ENCODE data around the gene LRRC18.

The LRRC18 gene

DNA sequence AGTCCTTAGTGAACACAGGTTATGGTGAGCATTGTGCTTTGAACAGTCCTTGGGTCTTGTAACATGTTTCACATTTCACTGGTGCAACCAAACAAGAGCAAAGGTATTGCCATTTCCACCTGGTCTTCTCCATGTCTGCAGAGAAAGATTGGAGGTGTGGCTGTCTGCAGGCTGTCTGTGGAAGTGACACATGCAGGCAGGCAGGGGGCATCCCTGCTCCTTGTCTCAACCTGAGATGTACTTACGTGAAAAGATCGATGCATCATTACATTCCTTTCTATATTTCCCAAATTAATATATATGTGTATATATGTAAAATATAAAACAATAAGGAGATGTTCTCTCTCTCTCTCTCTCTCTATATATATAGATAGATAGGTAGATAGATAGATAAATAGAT is 54.3 kb downstream of the LRRC18 start:
- intact Hi-C loops (cut with DNase I) = no loop called here
- DNase-seq = peak in 3 of 10 donors; percentile 43 to 88 (median 43)

DNA sequence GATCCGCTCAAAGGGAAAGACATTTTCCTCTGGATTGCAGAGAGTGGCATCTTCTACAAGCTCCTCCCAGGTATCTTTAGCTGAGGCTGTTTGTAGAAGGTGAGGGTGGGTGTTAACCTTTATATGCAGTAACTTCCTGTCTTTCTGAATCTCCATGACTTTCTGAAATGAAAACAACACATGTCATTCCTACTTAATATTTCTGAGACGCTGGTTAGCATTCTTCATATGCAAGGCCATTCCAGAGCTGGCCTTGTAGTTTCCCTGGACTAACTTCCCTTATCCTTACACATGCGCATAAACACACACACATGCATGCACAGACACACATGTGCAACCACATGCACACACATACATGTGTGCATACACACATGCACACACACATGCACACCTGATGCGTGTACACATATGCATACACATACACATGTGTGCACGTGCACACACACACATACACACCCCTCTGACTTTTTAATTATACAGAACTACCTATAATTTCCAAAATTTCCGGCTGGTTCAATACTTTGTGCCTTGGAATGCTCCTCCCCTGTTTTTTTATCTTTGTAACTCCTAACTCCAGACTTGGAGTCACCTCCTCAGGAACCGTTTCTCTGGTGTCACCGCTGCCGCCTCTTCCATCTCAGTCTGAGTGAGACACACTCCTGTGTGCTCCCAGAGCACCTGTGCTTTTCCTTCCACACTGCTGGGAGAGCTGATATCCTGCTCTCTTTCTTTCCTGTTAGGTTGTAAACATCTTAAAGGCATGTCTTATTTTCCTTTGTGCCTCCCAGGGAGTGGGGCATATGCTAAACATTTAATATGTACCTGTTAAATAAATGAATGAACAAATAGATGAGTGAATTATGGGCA is 55.2 kb downstream of the LRRC18 start:
- DNase-seq = no peak
- intact Hi-C loops (cut with DNase I) = no loop called here

DNA sequence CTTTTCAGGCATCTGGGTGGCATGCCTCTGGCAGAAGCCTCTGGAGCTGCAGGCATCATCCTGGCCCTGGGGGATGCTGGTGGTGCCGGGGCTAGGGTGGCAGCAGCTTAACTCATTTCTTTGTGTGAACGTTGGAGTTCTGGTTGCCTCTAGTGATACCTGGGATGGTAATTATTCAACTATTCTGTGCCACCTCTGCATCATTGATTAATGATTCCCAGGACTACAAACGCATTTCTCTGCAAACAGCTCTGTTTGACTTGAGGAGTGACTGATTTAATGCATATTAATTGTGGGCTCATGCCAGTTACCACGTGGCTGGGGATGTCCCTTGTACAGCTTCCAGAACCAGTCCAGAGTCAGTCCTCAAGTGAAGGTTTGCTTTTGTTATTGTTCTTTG is 55.9 kb downstream of the LRRC18 start:
- no peak for DNase-seq
- intact Hi-C loops (cut with DNase I) = no loop called here

DNA sequence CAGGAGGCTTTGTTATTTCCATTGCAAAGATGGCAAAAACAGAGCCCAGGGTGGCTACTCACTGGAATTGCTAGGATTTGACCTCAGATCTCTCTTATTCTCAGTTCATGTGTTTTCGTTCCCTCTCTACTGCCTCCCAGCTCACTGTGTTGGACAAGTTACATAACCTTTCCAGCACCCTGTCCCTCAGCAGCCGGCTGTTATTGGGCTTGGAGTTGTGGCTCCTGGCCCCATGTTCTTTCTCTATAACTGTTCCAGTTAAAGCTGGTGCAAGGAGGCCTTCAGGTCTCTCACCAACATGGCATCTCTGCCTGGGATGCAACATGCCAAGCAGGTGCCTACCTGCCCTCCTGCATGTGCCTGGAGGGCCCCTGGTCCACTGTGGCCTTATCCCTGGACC is 56.8 kb downstream of the LRRC18 start:
- no peak for DNase-seq
- intact Hi-C loops (cut with DNase I) = no loop called here

DNA sequence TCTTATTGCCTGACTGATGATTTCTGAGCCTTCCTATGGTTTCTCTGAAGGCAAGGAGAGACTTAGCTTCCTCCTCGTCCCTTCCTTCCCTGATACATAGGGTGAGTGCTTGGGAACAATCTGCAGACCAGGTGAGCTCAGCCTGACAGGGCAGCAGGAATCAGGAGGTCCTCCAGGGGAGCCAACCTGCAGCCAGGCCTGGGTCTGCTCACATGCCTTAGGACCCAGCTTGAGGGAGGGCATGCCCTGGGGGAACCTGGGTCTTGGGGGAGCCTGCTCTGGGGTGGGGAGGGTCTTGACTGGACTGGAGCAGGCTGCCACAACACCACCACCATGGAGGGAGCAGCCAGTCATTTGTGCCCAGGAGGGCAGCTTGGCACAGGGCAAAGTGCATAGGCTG is 57.7 kb downstream of the LRRC18 start:
- no peak for DNase-seq
- intact Hi-C loops (cut with DNase I) = no loop called here

DNA sequence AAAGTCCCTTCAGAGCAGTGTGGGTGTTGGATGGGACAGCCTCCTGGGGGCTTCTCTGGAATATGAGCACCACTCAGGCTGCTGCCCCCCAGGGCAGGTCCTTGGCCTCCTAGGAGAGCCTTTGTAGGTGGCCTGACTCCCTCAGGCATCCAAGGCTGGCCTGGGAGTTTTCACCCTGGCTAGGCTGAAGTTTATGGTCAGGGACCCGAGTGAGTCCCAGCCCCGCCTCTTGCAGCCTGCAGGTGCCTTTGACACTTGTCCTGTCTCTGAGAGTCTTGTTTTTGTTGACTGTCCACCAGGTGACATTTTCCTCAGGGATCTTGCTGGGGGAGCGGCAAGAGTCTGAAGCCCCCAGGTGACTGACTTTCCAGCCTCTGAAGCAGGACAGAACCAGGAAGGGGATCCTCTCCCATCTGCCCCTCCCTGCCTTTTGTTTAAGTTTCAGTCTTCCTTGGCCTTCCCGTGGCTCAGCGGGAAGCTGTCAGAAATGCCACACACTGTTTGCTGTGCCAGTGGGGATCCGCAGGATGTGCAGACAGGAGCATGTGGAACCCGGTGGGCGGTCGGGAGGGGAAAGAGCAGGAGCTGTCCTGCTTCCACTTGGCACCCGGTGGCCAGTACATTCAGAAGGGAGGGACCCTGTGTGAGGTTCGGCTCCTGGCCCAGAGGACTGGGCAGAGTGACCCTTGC is 59.5 kb downstream of the LRRC18 start:
- intact Hi-C loops (cut with DNase I) = no loop called here
- no peak for DNase-seq

DNA sequence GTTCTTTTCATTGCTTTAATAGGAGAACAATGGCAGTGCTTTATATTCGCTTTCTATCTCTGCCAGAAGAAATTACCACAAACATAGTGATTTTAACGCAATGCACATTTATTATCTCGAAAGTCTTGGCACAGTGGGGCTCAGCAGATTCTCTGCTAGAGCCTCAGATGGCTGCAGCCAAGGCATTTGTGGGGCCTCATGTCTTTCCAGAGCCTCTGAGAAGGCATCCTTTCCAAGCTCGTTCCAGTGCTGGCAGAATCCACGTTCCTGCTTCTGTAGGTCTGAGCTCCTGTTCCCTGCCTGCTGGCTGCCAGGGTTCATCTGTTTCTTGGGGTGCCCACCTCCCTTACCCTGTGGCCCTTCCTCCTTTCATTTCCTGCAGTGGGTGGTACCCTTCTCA is 60.2 kb downstream of the LRRC18 start:
- intact Hi-C loops (cut with DNase I) = no loop called here
- no peak for DNase-seq

DNA sequence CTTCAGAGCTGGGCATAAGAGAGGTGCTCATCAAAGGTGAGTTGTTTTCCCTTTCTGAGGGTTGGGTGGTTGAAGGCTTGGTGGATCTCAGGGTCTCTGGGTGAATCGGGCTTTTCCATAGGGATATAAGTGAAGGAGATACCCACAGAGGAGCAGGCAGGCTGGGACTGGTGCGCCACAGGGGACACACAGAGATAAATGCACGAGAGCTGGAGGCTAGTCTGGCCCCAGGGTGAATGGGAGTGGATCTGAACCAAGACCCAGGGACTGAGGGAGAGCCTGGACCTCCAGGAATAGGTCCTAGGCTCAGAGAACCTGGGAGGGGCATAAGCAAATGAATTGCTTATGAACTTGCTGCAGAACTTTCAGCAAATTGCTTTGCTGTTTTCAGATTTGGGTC is 61.5 kb downstream of the LRRC18 start:
- DNase-seq = no peak
- intact Hi-C loops (cut with DNase I) = no loop called here

DNA sequence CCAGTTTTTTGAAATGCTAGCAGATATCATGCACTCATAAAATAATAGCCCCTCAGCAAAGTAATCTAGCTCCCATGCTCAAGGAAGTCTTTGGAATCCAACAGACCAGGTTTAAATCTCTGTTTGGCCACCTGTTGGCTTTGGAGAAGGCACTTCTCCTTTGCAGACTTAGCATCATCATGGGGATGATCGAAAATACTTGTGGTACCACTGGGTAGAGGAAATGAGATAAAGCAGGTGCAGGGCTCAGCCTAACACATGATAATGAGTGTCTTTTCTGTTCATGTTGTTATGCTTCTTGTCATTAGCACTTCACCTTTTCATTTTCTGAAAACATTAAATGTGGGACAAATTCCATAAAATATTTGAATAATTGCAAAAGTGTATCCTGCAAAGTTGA is 67.4 kb downstream of the LRRC18 start:
- DNase-seq = no peak
- intact Hi-C loops (cut with DNase I) = no loop called here

Data from posterior cingulate gyrus (tissue), 11 donors.